Liver (tissue), 9 donors: ENCODE data around the gene PLA2G4F. TPM values are rescaled to one million over a fixed set of nuclear protein-coding genes. Genes with fewer than 3 reads are reported as not detected.

Experiments used
- DNase-seq: peaks from one replicate; pipeline ENCODE4 v3.0.0-alpha.2; 2017; ENCODE audit warnings: low spot score
- H3K27ac ChIP-seq, 2 donors: one replicate each; pipeline ENCODE4 v1.7.0; 2013; ENCODE audit warnings: inconsistent platforms in 2 of 2, low read length in 2 of 2, control low read depth in 1 of 2, low read depth in 1 of 2, mild to moderate bottlenecking in 1 of 2
- H3K27me3 ChIP-seq, 4 donors: one replicate each; pipeline versions ENCODE4 v1.6.1 to v1.7.0; 2013; ENCODE audit warnings: low read length in 3 of 4, inconsistent platforms in 1 of 4, mild to moderate bottlenecking in 1 of 4, moderate library complexity in 1 of 4; ENCODE audit not compliant: control insufficient read depth in 4 of 4, insufficient read depth in 4 of 4
- H3K36me3 ChIP-seq, 4 donors: one replicate each; pipeline versions ENCODE4 v1.6.1 to v1.7.0; 2013; ENCODE audit warnings: low read length in 3 of 4, mild to moderate bottlenecking in 3 of 4, low read depth in 1 of 4, moderate library complexity in 1 of 4; ENCODE audit not compliant: control insufficient read depth in 4 of 4, insufficient read depth in 3 of 4
- H3K4me1 ChIP-seq, 4 donors: one replicate each; pipeline versions ENCODE4 v1.6.1 to v1.7.0; 2013; ENCODE audit warnings: low read length in 3 of 4, mild to moderate bottlenecking in 3 of 4, moderate library complexity in 1 of 4; ENCODE audit not compliant: control insufficient read depth in 4 of 4, insufficient read depth in 4 of 4
- H3K4me3 ChIP-seq, 3 donors: one replicate each; pipeline versions ENCODE4 v1.6.1 to v1.7.0; 2013; ENCODE audit warnings: low read length in 3 of 3, control low read depth in 1 of 3, low read depth in 1 of 3, mild to moderate bottlenecking in 1 of 3
- H3K9ac ChIP-seq, 2 donors: one replicate each; pipeline ENCODE4 v1.7.0; 2013; ENCODE audit warnings: low read length in 2 of 2, mild to moderate bottlenecking in 2 of 2, moderate library complexity in 2 of 2, control low read depth in 1 of 2, low read depth in 1 of 2
- H3K9me3 ChIP-seq, 4 donors: one replicate each; pipeline versions ENCODE4 v1.6.1 to v1.7.0; 2013; ENCODE audit warnings: low read length in 3 of 4; ENCODE audit not compliant: control insufficient read depth in 4 of 4
- ATF3 ChIP-seq: IDR thresholded peaks from 2 replicates; pipeline ENCODE4 v1.6.1; 2016; ENCODE audit warnings: antibody characterized with exemption
- CTCF ChIP-seq: fragments of 150-350 bp; IDR thresholded peaks from 2 replicates; pipeline ENCODE4 v1.5.1; 2017; ENCODE audit warnings: improper control_type of control experiment, low read depth, low read length; ENCODE audit not compliant: missing input control
- EGR1 ChIP-seq, 2 donors: IDR thresholded peaks; 2 replicates each; pipeline ENCODE4 v1.6.1; 2016 to 2018; ENCODE audit warnings: antibody characterized with exemption in 2 of 2, low read depth in 2 of 2
- FOXA1 ChIP-seq: IDR thresholded peaks from 2 replicates; pipeline ENCODE4 v1.6.1; 2016; ENCODE audit warnings: antibody characterized with exemption
- FOXA2 ChIP-seq: IDR thresholded peaks from 2 replicates; pipeline ENCODE4 v1.6.1; 2016; ENCODE audit warnings: antibody characterized with exemption
- GABPA ChIP-seq, 2 donors: IDR thresholded peaks in 1 of 2; conservative IDR thresholded peaks in 1 of 2; 2 replicates each; pipeline ENCODE4 v1.6.1; 2016; ENCODE audit warnings: antibody characterized with exemption in 2 of 2, mild to moderate bottlenecking in 1 of 2, moderate library complexity in 1 of 2
- HNF4A ChIP-seq, 2 donors: conservative IDR thresholded peaks; 2 replicates each; pipeline ENCODE4 v1.6.1; 2016; ENCODE audit warnings: antibody characterized with exemption in 2 of 2, mild to moderate bottlenecking in 2 of 2
- HNF4G ChIP-seq: IDR thresholded peaks from 2 replicates; pipeline ENCODE4 v1.6.1; 2016; ENCODE audit warnings: antibody characterized with exemption
- JUND ChIP-seq, 2 donors: IDR thresholded peaks; 2 replicates each; pipeline ENCODE4 v1.6.1; 2016; ENCODE audit warnings: antibody characterized with exemption in 2 of 2
- MAX ChIP-seq: IDR thresholded peaks from 2 replicates; pipeline ENCODE4 v1.6.1; 2016; ENCODE audit warnings: antibody characterized with exemption
- RAD21 ChIP-seq, 2 donors: IDR thresholded peaks; 2 replicates each; pipeline ENCODE4 v1.6.1; 2016; ENCODE audit warnings: antibody characterized with exemption in 2 of 2, mild to moderate bottlenecking in 2 of 2
- REST ChIP-seq: IDR thresholded peaks from 2 replicates; pipeline ENCODE4 v1.6.1; 2016; ENCODE audit warnings: antibody characterized with exemption, mild to moderate bottlenecking
- RXRA ChIP-seq, 2 donors: IDR thresholded peaks; 2 replicates each; pipeline ENCODE4 v1.6.1; 2017 to 2018; ENCODE audit warnings: antibody characterized with exemption in 2 of 2, mild to moderate bottlenecking in 1 of 2
- YY1 ChIP-seq: IDR thresholded peaks from 2 replicates; pipeline ENCODE4 v1.6.1; 2016; ENCODE audit warnings: antibody characterized with exemption, mild to moderate bottlenecking
- ZBTB33 ChIP-seq: IDR thresholded peaks from 2 replicates; pipeline ENCODE4 v1.6.1; 2016; ENCODE audit warnings: antibody characterized with exemption
- whole genome bisulfite sequencing: extraction: QIAGEN DNeasy Blood & Tissue Kit; methylation state at CpG from one replicate; pipeline ENCODE4 v1.1.7; 2013; 5-methylcytosine and 5-hydroxymethylcytosine counted together
- polyA plus RNA-seq, 2 donors: library from polyadenylated mRNA; stranded (reverse) in 1 of 2; unstranded in 1 of 2; fragments of 200-250 nt in 1 of 2; fragments of >200 nt in 1 of 2; fragmentation: Nextera tagmentation in 1 of 2; extraction: Ambion mirVana in 1 of 2; gene quantifications; one replicate each; pipeline versions ENCODE4 v1.2.1 to v1.2.3, GENCODE V29; 2013 to 2015
- total RNA-seq, 2 donors: library from RNA; depleted of rRNA; stranded (reverse); fragments of >200 nt; gene quantifications; one replicate each; pipeline ENCODE4 v1.2.3, GENCODE V29; 2014
- donor health status: healthy.
- donor health status: healthy.
- donor health status: healthy.
- donor health status: healthy.
- donor health status: healthy.

Gene PLA2G4F
- total and polyA plus RNA-seq, 4 donors: not detected

- TF ChIP-seq ZBTB33 (no peak), HNF4A (conservative IDR thresholded peaks at IDR 0.05) (no peak), HNF4G (no peak)
- WGBS: 89% methylated on average over 4 of the region's 4 CpGs
- H3K27me3 ChIP-seq: no peaks in the 10 kb centered on the region
- H3K4me1 ChIP-seq: no peaks in the 10 kb centered on the region
- no peaks in the 10 kb centered on the region for H3K9me3 ChIP-seq
- no peak overlapping the region for H3K27ac ChIP-seq
- H3K4me3 ChIP-seq: no peak overlapping the region
- peaks cover 23 to 91% (median 86%) of the 10 kb centered on the region in 4 donors for H3K36me3 ChIP-seq
- H3K9ac ChIP-seq: no peak overlapping the region
- DNase-seq: no peak
These were observed 7.6 kb upstream of the PLA2G4F start for GRCh38 chr15:42163947-42164550.

- DNase-seq: no peak
- Histone ChIP-seq H3K9me3 (no peaks in the 10 kb centered on the region), H3K36me3 (peaks cover 23 to 93% (median 85%) of the 10 kb centered on the region in 4 donors), H3K27ac (no peak overlapping the region), H3K27me3 (no peaks in the 10 kb centered on the region), H3K9ac (no peak overlapping the region), H3K4me1 (no peaks in the 10 kb centered on the region), H3K4me3 (no peak overlapping the region)
- WGBS: 97% methylated on average over 9 of the region's 9 CpGs
- TF ChIP-seq EGR1 (IDR thresholded peaks at IDR 0.05; ENCODE audit: low read depth in 2 of 2): no peak
- TF ChIP-seq CTCF: no peak
- no peak for TF ChIP-seq RXRA (IDR thresholded peaks at IDR 0.05)
- no peak for TF ChIP-seq REST
- no peak for TF ChIP-seq ZBTB33
- TF ChIP-seq JUND (IDR thresholded peaks at IDR 0.05): no peak
- TF ChIP-seq FOXA2: no peak
- TF ChIP-seq GABPA (IDR thresholded peaks at IDR 0.05 in 1 of 2, conservative IDR thresholded peaks at IDR 0.05 in 1 of 2): no peak
- TF ChIP-seq RAD21 (IDR thresholded peaks at IDR 0.05): no peak
- no peak for TF ChIP-seq MAX
- TF ChIP-seq YY1: no peak
- no peak for TF ChIP-seq HNF4A (conservative IDR thresholded peaks at IDR 0.05)
- no peak for TF ChIP-seq ATF3
- no peak for TF ChIP-seq FOXA1
- no peak for TF ChIP-seq HNF4G
These were observed 6.9 kb upstream of the PLA2G4F start for GRCh38 chr15:42163291-42163690.
